ENCODE results near the gene WASF2. TPM values are rescaled to one million over a fixed set of nuclear protein-coding genes. Genes with fewer than 3 reads are reported as not detected.

WASF2 gene
- total and polyA plus RNA-seq, 2 of the 8 experiments (the other 6 are each of a cell fraction or from before 2014, with no cell fraction given): 32.1 to 86.6 TPM

- Histone ChIP-seq H3K79me1 (ENCODE audit: low read depth, low read length) (no peaks in the 10 kb centered on the region), H4K20me1 (replicated peaks in 1 of 2; ENCODE audit: control insufficient read depth in 1 of 2, insufficient read depth in 2 of 2, low read length in 2 of 2) (peaks cover 2 to 6% of the 10 kb centered on the region in 2 experiments), H2AK5ac (ENCODE audit: low read depth, low read length) (no peak overlapping the region), H3K9ac (replicated peaks in 1 of 4; ENCODE audit: extremely low read depth in 1 of 4, low read depth in 3 of 4, low read length in 3 of 4) (peak overlapping the region in 1 of 4 experiments; percentile 26; a peak in 1 of 7 replicates), H2BK12ac (ENCODE audit: low read depth, low read length) (peak overlapping the region; percentile 75; the same call in 1 of the 2 replicates), H3K14ac (ENCODE audit: insufficient read length) (no peak overlapping the region), H2BK5ac (ENCODE audit: low read depth, low read length) (peak overlapping the region; percentile 83), H3K79me2 (ENCODE audit: control insufficient read depth in 1 of 2, insufficient read depth in 2 of 2, low read length in 2 of 2) (no peaks in the 10 kb centered on the region), H2BK120ac (replicated peaks; ENCODE audit: low read depth, low read length) (no peak overlapping the region), H3K9me3 (ENCODE audit: insufficient read depth in 2 of 2, low read depth in 1 of 2, low read length in 1 of 2) (no peaks in the 10 kb centered on the region), H3K4me2 (ENCODE audit: insufficient read depth in 1 of 2, low read depth in 2 of 2, low read length in 2 of 2) (peak overlapping the region; percentile 85 to 92), H3K27me3 (replicated peaks in 1 of 4; ENCODE audit: control insufficient read depth in 3 of 4, extremely low read depth in 1 of 4, insufficient read depth in 3 of 4, low read length in 3 of 4) (no peaks in the 10 kb centered on the region), H3K4me1 (replicated peaks in 1 of 4; ENCODE audit: control insufficient read depth in 3 of 4, insufficient read depth in 4 of 4, low read length in 3 of 4) (peaks cover 2 to 19% (median 12%) of the 10 kb centered on the region in 4 experiments), H4K5ac (ENCODE audit: insufficient read length, low read depth, low read length) (no peak overlapping the region), H2BK20ac (ENCODE audit: low read length) (peak overlapping the region; percentile 48), H3K36me3 (ENCODE audit: control insufficient read depth in 2 of 4, insufficient read depth in 4 of 4, low read length in 3 of 4) (no peaks in the 10 kb centered on the region), H3K56ac (replicated peaks; ENCODE audit: insufficient read length, low read depth, low read length) (no peak overlapping the region), H2BK15ac (ENCODE audit: low read length) (peak overlapping the region; percentile 81; the same call in 1 of the 2 replicates), H4K8ac (ENCODE audit: extremely low read depth, insufficient read depth, low read length) (no peak overlapping the region; the same call in none of the 2 replicates), H3K18ac (ENCODE audit: extremely low read depth, low read length) (peak overlapping the region; percentile 83), H3K4ac (replicated peaks; ENCODE audit: insufficient read length, low read depth, low read length) (peak overlapping the region; percentile 73), H3K23me2 (ENCODE audit: low read depth, low read length) (peaks cover 13% of the 10 kb centered on the region), H3K23ac (ENCODE audit: insufficient read length) (no peak overlapping the region), H2AFZ (ENCODE audit: low read length) (peak overlapping the region; percentile 82), H3K27ac (ENCODE audit: low read depth, low read length) (no peak overlapping the region; the same call in 1 of the 2 replicates), H4K91ac (replicated peaks; ENCODE audit: insufficient read length, low read length) (peak overlapping the region; percentile 63), H3K4me3 (ENCODE audit: extremely low read depth in 1 of 4, insufficient read depth in 2 of 4, low read depth in 3 of 4, low read length in 4 of 4) (peak overlapping the region; percentile 61 to 82 (median 70); a peak in 7 of 8 replicates)
- DNase-seq (ENCODE audit: low read depth in 1 of 2, low spot score in 2 of 2) (peak in 1 of 2 experiments; percentile 83), FAIRE-seq (peak; percentile 13)
- WGBS, 2 experiments (ENCODE audit: extremely low coverage in 1 of 2, insufficient coverage in 1 of 2, insufficient read length in 1 of 2, insufficient replicate concordance in 2 of 2, low coverage in 1 of 2, low lambda C conversion rate in 2 of 2, missing lambda C conversion rate in 1 of 2): 16% methylated on average over 13 of the region's 13 CpGs; no CpG with 5 or more reads in 1 of the 2 experiments
- POLR2A ChIA-PET (ENCODE audit: partially characterized antibody): interaction anchor here (1.0 to 2.5 kb wide), 13 partner anchors 23 to 214 kb away, joined by 3 to 11 read pairs (median 4); no protein-coding TSS in a partner anchor
- CTCF ChIA-PET (ENCODE audit: partially characterized antibody): interaction anchor here (0.6 to 18.9 kb wide), 38 partner anchors 7 to 1872 kb away, joined by 3 to 625 read pairs (median 4); partner anchors contain the start of genes CD164L2, FAM76A, FCN3 and MAP3K6
- 0 out of 4 replicates have a peak, but pooled peaks of 1 of the 2 experiments have one; percentile 30 for TF ChIP-seq SIN3A (conservative IDR thresholded peaks at IDR 0.05 in 1 of 2, IDR thresholded peaks at IDR 0.05 in 1 of 2; ENCODE audit: low read depth in 1 of 2, low read length in 2 of 2)
- peak; percentile 89 for TF ChIP-seq JUND (IDR thresholded peaks at IDR 0.05; ENCODE audit: low read length)
- TF ChIP-seq PHF8 (conservative IDR thresholded peaks at IDR 0.05; ENCODE audit: low read depth, low read length): 0 out of 2 replicates have a peak, but pooled peaks have one; percentile 26
- TF ChIP-seq SIRT6 (IDR thresholded peaks at IDR 0.05; ENCODE audit: low read length): no peak
- TF ChIP-seq SP2 (IDR thresholded peaks at IDR 0.05; ENCODE audit: low read length): no peak
- TF ChIP-seq NANOG (IDR thresholded peaks at IDR 0.05; ENCODE audit: insufficient read depth, low read depth, low read length, poor library complexity, severe bottlenecking): no peak
- no peak for TF ChIP-seq NRF1 (IDR thresholded peaks at IDR 0.05; ENCODE audit: low read depth, low read length)
- TF ChIP-seq JUN (IDR thresholded peaks at IDR 0.05; ENCODE audit: low read depth, low read length): 0 out of 2 replicates have a peak, but pooled peaks have one; percentile 19
- peak; percentile 95 for TF ChIP-seq SAP30 (IDR thresholded peaks at IDR 0.05; ENCODE audit: insufficient read depth, insufficient replicate concordance, low read length)
- no peak for TF ChIP-seq ATF3 (IDR thresholded peaks at IDR 0.05; ENCODE audit: insufficient read depth, low read depth, low read length)
- no peak for TF ChIP-seq CBX5 (IDR thresholded peaks at IDR 0.05; ENCODE audit: low read depth, low read length)
These were observed 98.4 kb downstream of the WASF2 start for GRCh38 chr1:27391511-27392095.

Data from H1 (cell line).